Cardiac muscle cell (in vitro differentiated cells and primary cell): ENCODE measurements around the gene CTNND2. TPM values are rescaled to one million over a fixed set of nuclear protein-coding genes. Genes with fewer than 3 reads are reported as not detected.

Experiments used
- DNase-seq, 2 donors: peaks; one replicate each; pipeline versions ENCODE4 v3.0.0 to v3.0.0-alpha.2; 2010 to 2017; ENCODE audit warnings: low read depth in 1 of 2, low spot score in 1 of 2
- H3K27ac ChIP-seq: fragments of 200-600 bp; sonication (generic); 2 replicates; pipeline ENCODE4 v1.5.1; 2016
- H3K27me3 ChIP-seq: fragments of 200-600 bp; sonication (generic); 2 replicates; pipeline ENCODE4 v1.6.0; 2016; ENCODE audit warnings: control low read depth
- H3K36me3 ChIP-seq: fragments of 200-600 bp; sonication (generic); 2 replicates; pipeline ENCODE4 v1.5.1; 2016; ENCODE audit warnings: control low read depth
- H3K4me1 ChIP-seq: fragments of 200-600 bp; sonication (generic); 2 replicates; pipeline ENCODE4 v1.8.1; 2017; ENCODE audit warnings: low read depth, mild to moderate bottlenecking, mixed run types
- H3K4me3 ChIP-seq: fragments of 200-600 bp; sonication (generic); 2 replicates; pipeline ENCODE4 v1.5.1; 2016; ENCODE audit warnings: mild to moderate bottlenecking
- H3K9me3 ChIP-seq: fragments of 200-600 bp; sonication (generic); 2 replicates; pipeline ENCODE4 v1.5.1; 2017; ENCODE audit warnings: low read depth, mild to moderate bottlenecking, control low read depth
- CTCF ChIP-seq: IDR thresholded peaks from 2 replicates; pipeline ENCODE4 v1.5.1; 2012; ENCODE audit warnings: low read depth, mild to moderate bottlenecking, low read length
- polyA plus RNA-seq: library from polyadenylated mRNA; unstranded; fragments of >200 nt; fragmentation: Nextera tagmentation; extraction: Ambion mirVana; gene quantifications from 2 replicates; pipeline ENCODE4 v1.2.1, GENCODE V29; 2016
- total RNA-seq: library from RNA; depleted of rRNA; stranded (reverse); fragments of >200 nt; gene quantifications from 2 replicates; pipeline ENCODE4 v1.2.3, GENCODE V29; 2016

CTNND2 gene
- total and polyA plus RNA-seq, 2 experiments from 2014 or later: 11.0 to 12.7 TPM

GRCh38 chr5:11459716-11460115 lies 444.5 kb downstream of the CTNND2 start:
- no peaks in the 10 kb centered on the region for H3K9me3 ChIP-seq
- DNase-seq: no peak
- no peaks in the 10 kb centered on the region for H3K27me3 ChIP-seq
- H3K4me1 ChIP-seq: no peaks in the 10 kb centered on the region
- no peak overlapping the region for H3K27ac ChIP-seq
- no peaks in the 10 kb centered on the region for H3K36me3 ChIP-seq
- H3K4me3 ChIP-seq: no peak overlapping the region
- no peak for TF ChIP-seq CTCF

- DNase-seq: no peak
- TF ChIP-seq CTCF: no peak
- Histone ChIP-seq H3K36me3 (no peaks in the 10 kb centered on the region), H3K27me3 (no peaks in the 10 kb centered on the region), H3K9me3 (no peaks in the 10 kb centered on the region), H3K4me1 (no peaks in the 10 kb centered on the region), H3K27ac (no peak overlapping the region), H3K4me3 (no peak overlapping the region)
Observed at GRCh38 chr5:11455505-11455904, 448.7 kb downstream of the CTNND2 start.

- Histone ChIP-seq H3K27me3 (no peaks in the 10 kb centered on the region), H3K36me3 (no peaks in the 10 kb centered on the region), H3K4me3 (no peak overlapping the region), H3K9me3 (no peaks in the 10 kb centered on the region), H3K4me1 (no peaks in the 10 kb centered on the region), H3K27ac (no peak overlapping the region)
- DNase-seq: no peak
- no peak for TF ChIP-seq CTCF
Observed at GRCh38 chr5:11452852-11453251, 451.4 kb downstream of the CTNND2 start.

- H3K36me3 ChIP-seq: no peaks in the 10 kb centered on the region
- DNase-seq: no peak
- no peaks in the 10 kb centered on the region for H3K27me3 ChIP-seq
- no peak for TF ChIP-seq CTCF
- no peak overlapping the region for H3K4me3 ChIP-seq
- no peak overlapping the region for H3K27ac ChIP-seq
- H3K4me1 ChIP-seq: no peaks in the 10 kb centered on the region
- H3K9me3 ChIP-seq: no peaks in the 10 kb centered on the region
Observed at GRCh38 chr5:11449966-11450365, 454.3 kb downstream of the CTNND2 start.

- no peak for DNase-seq
- no peaks in the 10 kb centered on the region for H3K9me3 ChIP-seq
- TF ChIP-seq CTCF: no peak
- no peaks in the 10 kb centered on the region for H3K4me1 ChIP-seq
- H3K36me3 ChIP-seq: no peaks in the 10 kb centered on the region
- H3K27me3 ChIP-seq: no peaks in the 10 kb centered on the region
- H3K4me3 ChIP-seq: no peak overlapping the region
- no peak overlapping the region for H3K27ac ChIP-seq
Observed at GRCh38 chr5:11449217-11449616, 455.0 kb downstream of the CTNND2 start.

DNA sequence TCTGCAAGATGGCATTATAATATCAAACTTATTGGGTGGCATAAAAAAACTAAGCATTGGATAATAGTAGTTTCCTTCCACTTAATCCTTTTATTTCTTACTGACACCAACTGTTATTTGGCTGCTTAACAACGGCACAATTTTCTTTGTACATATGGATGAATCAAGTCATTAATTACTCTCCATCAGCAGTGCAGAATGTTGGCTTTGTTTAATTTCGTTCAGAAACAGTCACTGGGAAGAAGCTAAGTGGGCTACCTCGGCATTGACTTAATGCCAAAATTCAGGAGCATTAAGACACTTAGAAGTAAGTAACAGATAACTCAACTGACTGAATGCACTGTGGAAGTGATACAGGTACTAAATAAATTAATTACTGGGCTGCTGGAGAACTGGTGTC lies 460.4 kb downstream of the CTNND2 start:
- Histone ChIP-seq H3K27ac (no peak overlapping the region), H3K4me1 (no peaks in the 10 kb centered on the region), H3K36me3 (no peaks in the 10 kb centered on the region), H3K27me3 (no peaks in the 10 kb centered on the region), H3K4me3 (no peak overlapping the region), H3K9me3 (no peaks in the 10 kb centered on the region)
- TF ChIP-seq CTCF: no peak
- DNase-seq: no peak
